Measurements from ENCODE around the gene IL24.
"Not testable (repeated sequence)": the region's sequence is repeated elsewhere in the genome, so short reads cannot be mapped to it uniquely, and the experiment has no call there.

The IL24 gene, protein sequence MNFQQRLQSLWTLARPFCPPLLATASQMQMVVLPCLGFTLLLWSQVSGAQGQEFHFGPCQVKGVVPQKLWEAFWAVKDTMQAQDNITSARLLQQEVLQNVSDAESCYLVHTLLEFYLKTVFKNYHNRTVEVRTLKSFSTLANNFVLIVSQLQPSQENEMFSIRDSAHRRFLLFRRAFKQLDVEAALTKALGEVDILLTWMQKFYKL

GRCh38 chr1:206897175-206897574 is at the start of gene IL24:
Gene IL24 (plus strand): TSS chr1:206897443. CDS start chr1:206897833, 390 bp downstream.
- no peak for DNase-seq (ENCODE audit: low read depth)

GRCh38 chr1:206847946-206848345 is 49.3 kb upstream of the IL24 start:
- DNase-seq (ENCODE audit: low read depth): no peak

DNA sequence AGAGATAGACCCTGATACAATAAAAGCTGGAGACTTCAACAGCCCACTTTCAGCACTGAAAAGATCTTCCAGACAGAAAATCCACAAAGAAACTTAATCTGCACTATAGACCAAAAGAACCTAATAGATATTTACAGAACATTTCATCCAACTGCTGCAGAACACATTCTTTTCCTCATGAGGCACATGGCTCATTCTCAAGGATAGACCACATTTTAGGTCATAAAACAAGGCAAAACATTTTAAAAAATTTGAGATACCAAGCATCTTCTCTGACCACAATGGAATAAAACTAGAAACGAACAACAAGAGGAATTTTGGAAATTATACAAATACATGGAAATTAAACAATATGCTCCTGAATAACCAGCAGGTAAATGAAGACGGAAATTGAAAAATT is 46.8 kb upstream of the IL24 start:
- DNase-seq (ENCODE audit: low read depth): no peak

DNA sequence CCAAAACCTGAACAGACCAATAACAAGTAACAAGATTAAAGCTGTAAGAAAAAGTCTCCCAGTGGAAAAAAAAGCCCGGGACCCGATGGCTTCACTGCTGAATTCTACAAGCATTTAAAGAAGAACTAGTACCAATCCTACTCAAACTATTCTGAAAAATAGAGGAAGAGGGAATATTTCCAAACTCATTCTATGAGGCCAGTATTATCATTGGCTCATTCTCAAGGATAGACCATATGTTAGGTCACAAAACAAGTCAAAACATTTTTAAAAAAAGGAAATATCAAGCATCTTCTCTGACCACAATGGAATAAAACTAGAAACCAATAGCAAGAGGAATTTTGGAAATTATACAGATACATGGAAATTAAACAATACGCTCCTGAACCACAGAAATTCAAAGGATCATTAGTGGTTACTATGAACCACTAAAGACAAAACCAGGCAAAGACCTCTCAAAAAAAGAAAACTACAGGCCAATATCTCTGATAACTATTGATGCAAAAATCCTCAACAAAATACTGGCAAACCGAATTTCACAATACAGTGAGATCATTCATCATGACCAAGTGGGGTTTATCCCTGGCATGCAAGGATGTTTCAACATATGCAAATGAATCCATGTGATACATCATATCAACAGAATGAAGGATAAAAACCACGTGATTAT is 45.8 kb upstream of the IL24 start:
- DNase-seq (ENCODE audit: low read depth): no peak

DNA sequence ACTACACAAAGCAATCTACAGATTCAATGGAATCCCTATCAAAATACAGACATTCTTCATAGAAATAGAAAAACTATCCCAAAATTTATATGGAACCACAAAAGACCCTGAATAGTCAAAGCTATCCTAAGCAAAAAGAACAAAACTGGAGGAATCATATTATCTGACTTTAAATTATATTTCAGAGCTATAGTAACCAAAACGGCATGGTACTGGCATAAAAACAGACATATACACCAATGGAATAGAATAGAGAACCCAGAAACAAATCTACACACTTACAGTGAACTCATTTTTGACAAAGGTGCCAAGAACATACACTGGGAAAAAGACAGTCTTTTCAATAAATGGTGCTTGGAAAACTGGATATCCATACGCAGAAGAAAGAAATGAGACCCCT is 44.6 kb upstream of the IL24 start:
- not testable (repeated sequence) for DNase-seq (ENCODE audit: low read depth)

GRCh38 chr1:206853696-206854095 is 43.5 kb upstream of the IL24 start:
- DNase-seq (ENCODE audit: low read depth): not testable (repeated sequence)

DNA sequence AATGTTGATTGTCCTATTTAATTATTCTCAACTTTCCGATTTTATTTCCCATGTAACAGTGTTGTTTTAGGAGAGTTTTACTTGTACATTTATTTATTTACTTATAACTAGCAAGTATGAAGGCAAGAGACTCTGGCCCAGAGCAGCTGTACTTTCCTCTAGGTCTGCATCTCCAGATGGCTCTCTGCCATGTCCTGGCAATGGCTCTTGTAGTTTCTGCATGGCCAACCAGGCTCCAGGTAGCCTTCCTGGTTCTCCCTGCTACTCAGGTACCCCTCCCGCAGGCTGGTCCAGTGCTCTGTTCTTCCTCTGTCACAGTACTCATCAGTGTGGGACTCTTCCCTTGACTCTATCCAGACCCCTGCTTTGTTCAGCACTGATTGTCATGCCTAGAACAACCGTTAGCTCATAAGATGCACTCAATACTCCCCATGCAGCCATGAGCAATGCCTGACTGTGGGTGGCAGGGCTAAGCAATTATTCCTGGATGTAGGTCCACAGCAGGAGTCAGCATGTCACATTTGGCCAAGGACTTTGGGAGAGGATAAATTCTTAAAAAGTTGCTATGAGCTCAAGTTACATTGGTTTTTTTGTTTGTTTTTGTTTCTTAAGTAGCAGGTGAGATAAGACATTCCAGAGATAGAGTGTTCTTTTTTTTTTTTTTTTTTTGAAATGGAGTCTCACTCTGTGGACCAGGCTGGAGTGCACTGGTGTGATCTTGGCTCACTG is 42.7 kb upstream of the IL24 start:
- no peak for DNase-seq (ENCODE audit: low read depth)

DNA sequence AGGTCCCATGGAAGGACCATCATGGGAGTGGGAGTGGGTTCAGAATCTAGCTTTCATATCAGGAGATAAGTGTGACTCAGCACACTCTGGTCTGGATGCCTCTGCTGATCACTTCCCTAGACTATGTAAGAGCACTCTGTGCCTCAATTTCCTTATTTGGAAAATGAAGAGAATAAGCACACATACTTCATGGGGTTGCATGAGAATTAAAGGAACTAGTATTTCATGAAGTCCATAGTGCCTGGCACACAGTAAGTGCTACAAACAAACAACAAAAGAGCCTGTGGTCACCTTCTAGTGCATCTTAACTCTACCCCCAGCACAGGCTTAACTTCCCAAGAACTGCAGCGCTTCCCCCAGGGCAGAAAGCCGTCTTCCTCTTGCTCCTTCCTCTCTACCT is 41.4 kb upstream of the IL24 start:
- DNase-seq (ENCODE audit: low read depth): no peak

DNA sequence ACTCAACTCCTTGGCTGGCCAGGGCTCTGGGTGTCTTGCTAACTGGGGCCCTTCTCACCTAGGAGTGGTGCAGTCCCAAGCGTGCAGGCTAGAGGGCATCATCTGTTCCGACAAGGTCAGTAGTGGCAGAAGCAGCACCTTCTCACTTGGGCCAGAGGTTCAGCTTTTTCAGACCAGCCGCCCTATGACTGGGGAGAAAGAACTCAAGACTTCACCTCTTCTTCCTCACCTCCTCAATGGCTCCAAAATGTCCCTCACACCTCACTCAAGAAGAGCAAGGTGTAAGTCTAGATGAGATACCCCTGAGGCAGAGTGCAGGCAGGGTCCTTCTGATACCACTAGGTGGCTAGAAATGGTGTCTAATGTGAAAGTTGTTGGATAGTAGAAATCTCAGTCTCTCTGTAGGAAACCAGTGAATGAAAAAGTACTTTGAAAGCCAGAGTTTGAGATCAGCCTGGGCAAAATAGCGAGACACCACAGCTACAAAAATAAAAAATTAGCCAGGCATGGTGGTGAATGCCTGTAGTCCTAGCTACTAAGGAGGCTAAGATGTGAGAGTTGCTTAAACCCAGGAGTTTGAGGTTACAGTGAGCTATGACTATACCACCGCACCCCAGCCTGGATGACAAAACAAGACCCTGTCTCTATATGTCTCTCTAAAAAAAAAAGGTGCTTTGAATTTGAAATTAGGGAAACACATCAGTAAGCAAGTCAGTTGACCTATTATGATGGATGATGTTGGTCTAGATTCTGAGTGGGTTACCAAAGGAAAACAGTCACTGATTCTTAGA is 40.4 kb upstream of the IL24 start:
- no peak for DNase-seq (ENCODE audit: low read depth)

- no peak for DNase-seq (ENCODE audit: low read depth)
These were observed 38.1 kb upstream of the IL24 start for GRCh38 chr1:206859082-206859521.

DNA sequence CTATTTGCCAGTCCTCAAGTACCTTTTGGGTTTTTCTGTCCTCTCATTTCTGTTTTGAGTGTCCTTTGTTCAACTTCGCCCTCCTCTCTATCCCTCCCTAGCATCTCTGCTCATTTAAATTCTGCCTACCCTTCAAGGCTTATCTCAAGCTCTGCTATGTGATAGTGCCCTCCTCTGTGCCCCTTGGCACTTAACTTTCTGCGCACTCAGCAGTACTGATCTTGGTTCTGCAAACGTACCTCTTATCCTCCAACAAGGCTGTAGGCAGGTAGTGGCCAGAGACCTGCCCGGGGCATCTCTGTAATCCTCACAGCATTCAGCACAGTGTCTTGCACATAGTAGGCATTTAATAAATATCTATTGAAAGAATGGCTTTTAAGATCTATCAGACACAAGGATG is 37.1 kb upstream of the IL24 start:
- no peak for DNase-seq (ENCODE audit: low read depth)

DNA sequence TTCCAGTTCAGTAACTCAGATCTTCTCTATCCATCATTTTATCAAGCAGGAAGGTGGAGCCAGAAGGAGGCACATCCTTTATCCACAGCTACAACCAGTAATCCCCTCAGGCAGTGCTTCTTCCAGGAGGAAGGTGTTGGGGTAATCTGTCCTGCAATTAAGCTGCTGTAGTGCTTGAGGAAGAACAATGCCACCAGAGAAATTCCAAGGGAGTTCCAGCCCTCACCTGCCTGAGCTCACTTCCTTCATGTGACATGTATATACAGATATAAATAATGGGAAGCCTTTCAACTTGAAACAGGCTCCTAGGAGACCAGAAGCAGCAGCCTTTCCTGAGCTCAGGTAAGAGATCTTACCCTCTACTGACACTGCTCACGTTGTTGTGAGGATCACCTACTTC is 34.0 kb upstream of the IL24 start:
- no peak for DNase-seq (ENCODE audit: low read depth)

DNA sequence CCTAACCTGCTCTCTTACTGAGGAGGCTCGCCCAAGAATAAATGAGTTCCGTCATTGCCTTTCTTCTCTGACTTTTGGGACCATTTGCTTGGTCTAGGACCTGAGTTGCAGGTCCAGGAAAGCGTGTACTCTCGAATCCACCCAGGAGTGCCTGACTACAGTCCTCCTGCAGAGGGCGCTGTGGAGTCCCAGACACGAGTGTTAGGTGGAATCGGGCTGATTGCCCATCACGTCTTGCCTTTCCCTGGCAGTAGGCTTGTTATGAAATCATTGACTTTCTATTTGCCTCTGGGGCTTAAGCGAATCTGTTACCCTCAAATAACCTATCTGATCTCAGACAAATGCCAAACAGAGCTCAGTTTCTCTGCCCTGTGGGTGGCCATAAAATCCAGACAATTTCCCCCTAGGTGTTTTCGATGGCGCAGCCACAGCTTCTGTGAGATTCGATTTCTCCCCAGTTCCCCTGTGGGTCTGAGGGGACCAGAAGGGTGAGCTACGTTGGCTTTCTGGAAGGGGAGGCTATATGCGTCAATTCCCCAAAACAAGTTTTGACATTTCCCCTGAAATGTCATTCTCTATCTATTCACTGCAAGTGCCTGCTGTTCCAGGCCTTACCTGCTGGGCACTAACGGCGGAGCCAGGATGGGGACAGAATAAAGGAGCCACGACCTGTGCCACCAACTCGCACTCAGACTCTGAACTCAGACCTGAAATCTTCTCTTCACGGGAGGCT is 32.1 kb upstream of the IL24 start, which contains the start of gene IL20:
TSS of gene IL20 (plus strand) at position 685 of the 733 bp plus-strand sequence. CDS start 230 bp downstream, outside the sequence.
- peak; percentile 53 for DNase-seq (ENCODE audit: low read depth)

DNA sequence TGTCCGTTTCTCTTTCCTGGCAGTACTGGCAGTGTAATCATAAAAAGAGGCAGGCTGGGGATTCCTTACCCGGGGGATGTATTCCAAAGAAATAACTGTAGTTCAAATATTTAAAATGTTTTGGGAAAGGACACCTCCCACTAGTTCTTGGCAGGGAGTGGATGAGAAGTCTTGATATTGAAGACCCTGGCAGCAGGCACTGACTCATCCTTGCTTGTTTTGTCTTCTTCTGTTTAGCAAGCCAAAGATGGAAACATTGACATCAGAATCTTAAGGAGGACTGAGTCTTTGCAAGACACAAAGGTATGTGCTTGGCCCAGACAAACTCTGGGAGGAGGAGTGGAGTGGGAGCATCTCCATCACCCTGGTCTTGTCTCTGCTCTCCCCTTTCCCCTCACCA is 31.2 kb upstream of the IL24 start:
- no peak for DNase-seq (ENCODE audit: low read depth)

DNA sequence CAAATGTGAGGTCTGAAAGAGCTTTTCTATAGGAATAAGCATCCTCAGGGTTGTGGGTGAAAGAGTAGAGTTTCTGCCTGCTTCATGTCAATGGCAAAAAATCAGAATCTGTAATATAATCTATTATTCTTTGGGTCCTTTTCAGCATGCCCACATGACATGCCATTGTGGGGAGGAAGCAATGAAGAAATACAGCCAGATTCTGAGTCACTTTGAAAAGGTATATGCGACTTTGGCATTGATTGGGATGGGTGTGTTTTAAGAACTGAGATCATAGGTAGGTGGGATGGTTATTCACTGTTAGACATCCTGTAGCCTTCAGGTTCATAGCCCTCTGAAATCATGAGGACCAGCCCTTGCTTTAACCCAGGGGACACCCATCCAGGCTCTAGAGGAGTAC is 30.0 kb upstream of the IL24 start:
- DNase-seq (ENCODE audit: low read depth): no peak

- DNase-seq (ENCODE audit: low read depth): no peak
These were observed 29.5 kb upstream of the IL24 start for GRCh38 chr1:206867716-206868115.

GRCh38 chr1:206868264-206868663 is 29.0 kb upstream of the IL24 start:
- DNase-seq (ENCODE audit: low read depth): no peak

DNA sequence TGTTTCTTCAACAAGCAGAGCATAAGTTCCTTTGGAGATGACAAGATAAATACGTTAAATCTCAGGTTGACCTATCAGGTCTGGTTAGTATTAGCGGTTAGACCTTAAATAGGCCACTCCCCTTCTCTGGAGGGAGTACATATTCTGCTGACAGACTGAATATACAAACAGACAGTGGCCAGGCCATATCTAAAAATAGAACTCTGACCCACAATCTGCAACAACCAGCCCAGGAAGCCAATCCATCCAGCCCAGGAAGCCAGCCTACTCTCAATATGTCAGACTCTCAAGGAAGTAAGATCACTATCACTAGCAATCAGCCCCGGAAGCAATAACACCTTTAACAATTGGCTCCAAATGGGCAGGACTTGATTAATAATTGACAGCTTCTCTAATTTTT is 25.1 kb upstream of the IL24 start:
- no peak for DNase-seq (ENCODE audit: low read depth)

DNA sequence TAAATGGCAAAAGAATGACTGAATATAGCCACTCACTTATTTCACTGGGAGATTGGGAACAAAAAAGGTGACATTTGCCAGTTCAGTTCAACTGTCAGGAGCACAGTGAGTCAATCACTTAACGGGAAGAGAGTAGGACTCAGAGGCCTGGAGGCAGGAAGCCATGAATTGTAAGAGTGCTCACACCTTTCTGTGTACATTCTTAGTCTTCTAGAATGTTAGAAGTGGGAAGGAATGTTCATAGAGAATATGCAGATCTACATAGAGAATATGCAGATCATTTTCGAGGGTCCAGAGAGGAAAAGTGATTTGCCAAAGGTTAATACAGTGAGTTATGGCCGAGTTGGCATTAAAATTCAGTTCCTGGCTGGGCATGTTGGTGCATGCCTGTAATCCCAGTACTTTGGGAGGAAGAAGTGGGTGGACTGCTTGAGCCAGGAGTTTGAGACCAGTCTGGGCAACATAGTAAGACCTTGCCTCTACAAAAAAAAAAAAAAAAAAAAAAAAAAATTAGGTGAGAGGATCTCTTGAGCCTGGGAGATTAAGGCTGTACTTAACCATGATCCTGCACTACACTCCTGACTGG is 23.5 kb upstream of the IL24 start:
- DNase-seq (ENCODE audit: low read depth): no peak

DNA sequence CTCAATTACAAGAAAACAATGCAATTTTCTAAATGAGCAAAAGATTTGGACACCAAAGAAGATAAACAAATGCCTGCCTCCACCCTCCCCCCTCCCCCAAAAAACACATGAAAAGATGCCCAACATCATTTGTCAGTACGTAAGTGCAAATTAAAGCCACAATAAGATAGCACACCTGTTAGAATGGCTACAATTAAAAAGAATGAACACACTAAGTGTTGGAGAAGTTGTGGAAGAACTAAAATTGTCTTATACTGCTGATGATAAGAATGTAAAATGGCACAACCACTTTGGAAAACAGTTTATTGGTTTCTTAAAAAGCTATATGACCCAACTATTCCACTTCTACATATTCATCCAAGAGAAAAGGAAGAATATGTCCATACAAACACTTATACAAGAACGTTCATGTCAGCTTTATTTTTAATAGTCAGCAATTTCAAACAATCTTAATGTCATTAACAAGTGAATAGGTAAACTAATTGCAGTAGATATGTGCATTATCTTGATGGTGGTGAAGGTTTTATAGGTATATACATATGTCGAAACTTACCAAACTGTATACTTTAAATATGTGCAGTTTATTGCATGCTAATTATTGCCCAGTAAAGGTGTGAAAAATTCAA is 21.4 kb upstream of the IL24 start:
- DNase-seq (ENCODE audit: low read depth): no peak

DNA sequence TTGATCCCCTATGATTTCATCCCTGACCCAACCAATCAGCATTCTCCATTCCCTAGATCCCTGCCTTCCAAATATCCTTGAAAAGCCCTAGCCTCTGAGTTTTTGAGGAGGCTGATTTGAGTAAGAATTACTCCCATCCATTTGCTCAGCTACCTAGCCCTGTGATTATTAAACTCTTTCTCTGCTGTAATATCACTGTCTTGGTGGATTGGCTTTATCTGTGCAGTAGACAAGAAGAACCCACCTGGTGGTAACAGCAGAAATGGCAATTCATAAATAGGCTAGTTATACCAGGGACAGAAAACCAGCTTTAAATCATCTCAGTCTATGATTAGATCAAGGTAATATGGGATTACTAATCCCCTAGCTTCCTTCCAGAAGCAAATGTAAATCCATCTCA is 18.8 kb upstream of the IL24 start:
- DNase-seq (ENCODE audit: low read depth): no peak

All from T-helper 22 cell (primary cell).